ENCODE measurements around the gene NCOA7.

The NCOA7 gene

GRCh38 chr6:125872259-125872921, 81.6 kb downstream of the NCOA7 start:
- TF ChIP-seq CTCF (IDR thresholded peaks at IDR 0.05; ENCODE audit: low read length, missing control alignments) = no peak
- no peak overlapping the region for H3K4me3 ChIP-seq (replicated peaks; ENCODE audit: low read depth, low read length)
- DNase-seq (ENCODE audit: low read depth) = peak; percentile 39

- TF ChIP-seq CTCF (IDR thresholded peaks at IDR 0.05; ENCODE audit: low read length, missing control alignments) = no peak
- H3K4me3 ChIP-seq (replicated peaks; ENCODE audit: low read depth, low read length) = no peak overlapping the region
- no peak for DNase-seq (ENCODE audit: low read depth)
Measured at GRCh38 chr6:125882243-125882642, 91.5 kb downstream of the NCOA7 start.

GRCh38 chr6:125884634-125885371, 94.0 kb downstream of the NCOA7 start:
- TF ChIP-seq CTCF (IDR thresholded peaks at IDR 0.05; ENCODE audit: low read length, missing control alignments) = no peak
- no peak overlapping the region for H3K4me3 ChIP-seq (replicated peaks; ENCODE audit: low read depth, low read length)
- no peak for DNase-seq (ENCODE audit: low read depth)

GRCh38 chr6:125886021-125886420, 95.3 kb downstream of the NCOA7 start:
- no peak for TF ChIP-seq CTCF (IDR thresholded peaks at IDR 0.05; ENCODE audit: low read length, missing control alignments)
- no peak overlapping the region for H3K4me3 ChIP-seq (replicated peaks; ENCODE audit: low read depth, low read length)
- DNase-seq (ENCODE audit: low read depth) = no peak

GRCh38 chr6:125886914-125887313, 96.2 kb downstream of the NCOA7 start:
- H3K4me3 ChIP-seq (replicated peaks; ENCODE audit: low read depth, low read length) = no peak overlapping the region
- no peak for DNase-seq (ENCODE audit: low read depth)
- TF ChIP-seq CTCF (IDR thresholded peaks at IDR 0.05; ENCODE audit: low read length, missing control alignments) = no peak

GRCh38 chr6:125887372-125887771, 96.6 kb downstream of the NCOA7 start:
- no peak for TF ChIP-seq CTCF (IDR thresholded peaks at IDR 0.05; ENCODE audit: low read length, missing control alignments)

More at GRCh38 chr6:125887372-125887771, 96.6 kb downstream of the NCOA7 start:
- no peak for DNase-seq (ENCODE audit: low read depth)
- H3K4me3 ChIP-seq (replicated peaks; ENCODE audit: low read depth, low read length) = no peak overlapping the region
